HuH-7.5 (cell line): ENCODE measurements around the gene MRPS6.

Experiments used
- DNase-seq: peaks from one replicate; pipeline ENCODE4 v3.0.0; 2011; ENCODE audit warnings: low spot score

Gene MRPS6

GRCh38 chr21:34073032-34073748 lies at the start of gene MRPS6, which contains the start of gene SLC5A3:
Gene MRPS6 (plus strand): TSS chr21:34073578. CDS start chr21:34073701, 123 bp downstream.
Gene SLC5A3 (plus strand): TSS chr21:34073578. CDS start chr21:34095199, 21,621 bp downstream.
- DNase-seq, result peak; percentile 66

- DNase-seq, result no peak
These were observed 49.5 kb upstream of the MRPS6 start for GRCh38 chr21:34023691-34024373.

DNA sequence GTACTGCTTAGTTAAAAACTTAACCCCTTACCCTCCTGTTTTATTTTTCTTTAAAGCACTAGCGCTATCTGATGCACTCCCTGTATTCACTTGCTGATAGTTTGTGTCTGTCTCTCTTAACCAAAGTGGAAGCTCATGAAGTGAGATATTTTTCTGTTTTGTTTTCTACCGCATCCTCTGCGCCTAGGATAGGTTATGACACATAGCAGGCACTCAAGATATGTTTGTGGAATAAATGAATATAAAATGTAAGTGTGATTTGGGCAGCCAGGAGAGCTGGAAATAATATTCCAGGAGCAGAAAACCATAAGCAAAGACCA lies 49.0 kb upstream of the MRPS6 start:
- no peak for DNase-seq

DNA sequence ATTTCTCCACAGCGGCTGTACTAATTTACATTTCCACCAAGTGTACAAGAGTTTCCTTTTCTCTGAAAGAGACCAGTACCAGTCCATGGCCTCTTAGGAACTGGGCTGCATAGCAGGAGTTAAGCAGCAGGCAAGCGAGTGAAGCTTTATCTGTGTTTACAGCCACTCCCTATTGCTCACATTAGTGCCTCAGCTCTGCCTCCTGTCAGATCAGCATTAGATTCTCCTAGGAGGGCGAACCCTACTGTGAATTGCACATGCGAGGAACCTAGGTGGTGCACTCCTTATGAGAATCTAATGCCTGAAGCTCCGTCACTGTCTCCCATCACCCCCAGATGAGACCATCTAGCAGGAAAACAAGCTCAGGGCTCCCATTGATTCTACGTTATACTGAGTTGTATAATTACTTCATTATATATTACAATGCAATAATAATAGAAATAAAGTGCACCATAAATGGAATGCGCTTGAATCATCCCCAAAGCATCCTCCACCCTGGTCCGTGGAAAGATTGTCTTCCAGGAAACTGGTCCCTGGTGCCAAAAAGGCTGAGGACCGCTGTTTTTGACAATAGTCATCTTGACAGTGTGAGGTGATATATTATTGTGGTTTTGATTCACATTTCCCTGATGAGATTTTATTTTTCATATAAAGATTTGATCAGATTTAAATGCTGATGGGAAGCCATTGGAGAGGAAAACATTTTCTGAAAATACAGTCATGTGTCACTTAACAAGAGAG lies 45.5 kb upstream of the MRPS6 start:
- DNase-seq, result no peak

- DNase-seq, result no peak
These were observed 43.4 kb upstream of the MRPS6 start for GRCh38 chr21:34029743-34030528.

GRCh38 chr21:34031835-34032370 lies 41.5 kb upstream of the MRPS6 start:
- DNase-seq, result no peak

DNA sequence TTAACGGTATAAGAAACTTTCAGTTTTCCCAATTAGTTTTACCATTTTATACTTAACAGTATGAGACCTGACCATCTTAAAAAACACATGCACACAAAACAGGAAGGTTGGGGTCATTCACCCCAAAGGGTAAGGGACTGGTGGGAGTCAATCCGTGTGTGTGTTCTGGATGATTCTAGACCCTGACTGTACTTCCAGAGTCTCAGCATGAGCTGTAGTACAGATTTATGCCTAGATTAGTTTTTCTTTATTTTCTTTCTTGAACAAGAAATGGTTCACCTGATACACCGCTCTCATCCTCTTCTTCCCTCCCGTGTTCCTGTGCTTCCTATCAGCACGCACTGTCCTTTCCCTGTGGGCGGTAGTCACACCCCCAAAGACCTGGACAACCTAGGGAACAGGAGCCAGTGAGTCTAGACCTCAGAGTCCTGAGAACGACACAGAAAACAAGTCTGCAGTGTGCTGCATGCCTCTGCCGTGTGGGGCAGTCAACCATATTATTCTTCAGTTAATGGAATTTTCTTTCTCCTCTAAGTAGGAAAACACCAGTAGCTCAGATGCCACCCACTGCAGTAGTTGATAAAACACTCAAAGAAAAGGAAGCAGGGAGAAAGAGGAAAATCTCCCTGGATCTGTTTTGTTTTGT lies 38.9 kb upstream of the MRPS6 start:
- DNase-seq, result no peak

DNA sequence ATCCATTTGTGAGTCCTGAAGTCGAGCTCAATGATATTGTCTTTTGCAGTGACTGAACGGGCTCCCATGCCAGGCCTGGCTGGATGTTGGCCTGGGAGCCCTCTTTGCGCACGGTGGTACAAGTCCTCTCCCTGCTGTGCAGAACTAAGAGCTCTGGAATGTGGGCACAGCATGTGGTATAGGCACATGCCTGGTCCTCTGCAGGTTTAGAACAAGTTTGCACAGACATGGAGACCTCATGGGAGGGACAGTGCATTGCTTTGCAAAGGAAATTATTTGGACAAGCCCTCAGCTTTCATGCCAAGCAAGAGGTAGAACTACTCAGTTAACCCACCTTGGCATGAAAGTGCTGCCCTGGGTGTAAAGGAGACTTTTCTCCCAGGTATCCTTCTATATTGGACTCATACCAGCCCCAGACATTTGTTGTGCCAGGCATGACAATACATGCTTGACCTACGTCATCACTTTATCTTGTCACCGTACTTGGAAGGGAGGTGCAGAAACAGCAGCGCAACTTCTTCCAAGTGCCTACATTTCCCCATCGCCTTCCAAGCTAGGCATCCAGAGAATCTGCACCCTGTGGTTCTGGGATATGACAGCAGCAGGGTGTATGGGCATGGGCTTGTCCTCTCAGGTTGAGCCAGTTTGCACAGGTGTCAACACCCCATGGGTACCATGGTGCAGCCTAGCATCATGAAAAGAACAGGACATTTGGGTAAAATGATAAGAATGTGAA lies 37.6 kb upstream of the MRPS6 start:
- DNase-seq, result no peak

DNA sequence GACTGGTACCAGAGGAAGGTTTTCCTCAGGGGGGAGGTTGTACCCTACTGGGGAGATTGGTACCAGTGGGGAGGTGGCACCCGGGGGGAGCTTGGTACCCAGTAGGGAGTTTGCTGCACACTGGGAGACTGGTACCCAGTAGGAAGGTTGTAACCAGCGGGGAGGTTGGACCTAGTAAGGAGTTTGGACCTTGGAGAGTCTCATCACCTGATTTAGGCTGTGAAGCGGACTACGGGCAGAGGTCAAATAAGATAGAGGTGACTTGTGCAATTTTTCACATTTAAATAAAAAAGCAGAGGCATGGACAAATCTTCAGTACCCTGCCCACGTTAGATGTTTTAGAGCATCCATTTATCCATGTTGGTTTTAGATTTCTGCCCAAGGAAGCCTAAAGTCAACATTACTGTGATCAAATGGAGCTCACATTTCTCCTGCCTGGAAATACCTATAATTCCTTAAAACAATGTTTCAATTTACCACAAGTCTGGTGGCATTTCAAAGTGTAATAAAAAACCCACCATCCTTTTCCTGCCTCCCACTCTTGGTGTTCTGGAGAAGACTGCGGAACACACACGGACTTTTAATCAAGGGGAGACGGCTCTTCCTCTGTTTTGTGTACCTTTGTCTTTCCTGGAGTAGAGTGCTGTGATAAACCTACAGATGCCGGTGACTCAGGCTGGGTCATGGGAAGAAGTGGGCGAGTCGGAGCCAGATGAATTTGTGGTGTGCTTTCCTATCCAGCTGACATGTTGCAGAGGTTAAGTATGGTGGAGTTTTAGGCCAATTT lies 36.2 kb upstream of the MRPS6 start:
- no peak for DNase-seq

DNA sequence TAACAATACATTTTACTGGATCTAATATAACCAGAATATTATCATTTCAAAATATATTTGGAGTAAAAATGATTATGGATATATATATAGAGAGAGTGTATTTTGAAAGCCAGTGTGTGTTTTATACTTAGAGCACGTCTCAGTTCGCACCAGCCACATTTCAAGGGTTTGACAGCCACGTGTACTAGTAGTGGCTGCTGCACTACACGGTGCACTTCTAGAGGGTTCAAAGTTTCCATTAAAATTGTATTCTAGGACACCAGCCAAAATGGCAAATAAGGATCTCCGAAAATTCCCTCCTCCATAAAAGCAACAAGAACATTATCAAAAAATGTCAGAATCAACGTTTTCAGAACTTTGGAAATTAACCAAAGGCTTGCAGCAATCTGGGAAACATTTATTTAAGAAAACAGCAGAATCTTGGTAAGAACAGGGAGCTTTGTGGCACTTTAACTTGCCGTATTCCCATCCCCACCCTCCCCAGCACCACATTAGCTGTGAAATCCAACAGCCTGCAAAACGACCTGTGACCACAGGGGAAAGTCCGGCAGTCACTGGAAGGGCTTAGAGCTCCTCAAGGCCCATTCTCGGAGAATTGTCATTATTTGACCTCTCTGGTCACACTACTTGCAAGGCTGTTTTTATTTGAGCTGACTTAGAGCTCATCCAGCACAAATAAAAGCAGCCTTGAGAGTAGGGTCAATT lies 33.5 kb upstream of the MRPS6 start:
- no peak for DNase-seq

- no peak for DNase-seq
These were observed 30.6 kb upstream of the MRPS6 start for GRCh38 chr21:34042735-34043134.

DNA sequence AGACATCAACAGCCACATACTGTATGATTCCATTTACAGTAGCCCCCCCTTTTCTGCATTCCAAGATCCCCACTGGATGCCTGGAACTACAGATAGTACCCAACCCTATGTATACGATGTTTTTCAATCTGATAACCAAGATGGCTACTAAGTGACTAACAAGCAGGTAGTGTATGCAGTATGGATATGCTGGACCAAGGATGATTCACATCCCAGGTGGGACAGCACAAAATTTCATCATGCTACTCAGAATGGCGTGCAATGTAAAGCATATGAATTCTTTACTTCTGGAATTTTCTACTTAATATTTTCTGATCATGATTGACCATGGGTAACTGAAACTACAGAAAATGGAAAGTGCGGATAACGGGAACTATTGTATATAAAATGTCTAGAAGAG lies 30.0 kb upstream of the MRPS6 start:
- DNase-seq, result no peak

DNA sequence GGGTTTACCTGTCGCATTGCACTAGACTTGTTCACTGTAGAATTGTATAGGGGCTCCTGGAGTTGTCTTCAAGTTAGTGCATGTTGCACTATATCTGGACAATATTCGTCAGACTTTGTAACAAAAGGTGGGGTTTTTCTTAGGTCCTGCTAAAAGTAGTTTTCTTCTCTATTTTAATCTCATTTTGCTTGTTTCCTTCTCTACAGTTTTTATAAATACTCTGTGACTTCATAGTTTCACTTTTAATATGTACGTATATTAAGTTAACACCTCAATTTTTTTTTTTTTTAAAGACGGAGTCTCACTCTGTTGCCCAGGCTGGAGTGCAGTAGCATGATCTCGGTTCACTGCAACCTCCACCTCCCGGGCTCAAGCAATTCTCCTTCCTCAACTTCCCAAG lies 26.5 kb upstream of the MRPS6 start:
- no peak for DNase-seq

GRCh38 chr21:34047835-34048234 lies 25.5 kb upstream of the MRPS6 start:
- no peak for DNase-seq

GRCh38 chr21:34052171-34052570 lies 21.2 kb upstream of the MRPS6 start:
- DNase-seq, result no peak

DNA sequence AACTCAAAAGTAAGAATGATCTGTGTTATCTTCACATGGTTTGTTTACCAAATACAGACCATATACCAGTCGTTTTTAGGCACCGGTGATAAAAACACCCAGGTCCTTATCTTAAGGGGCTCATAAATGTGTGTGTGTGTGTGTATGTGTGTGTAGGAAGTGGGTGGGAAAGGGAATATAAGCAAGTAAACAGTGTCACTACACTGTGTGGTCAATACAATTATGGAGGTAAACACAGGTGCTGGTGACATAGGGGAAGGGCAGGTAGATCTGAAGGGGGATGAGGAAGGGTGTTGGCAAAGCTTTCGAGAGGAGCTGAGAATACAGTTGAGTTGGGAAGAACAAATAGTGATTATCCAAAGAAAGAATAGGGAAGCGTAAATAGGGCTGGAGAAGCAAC lies 19.1 kb upstream of the MRPS6 start:
- DNase-seq, result no peak

- DNase-seq, result no peak
These were observed 17.8 kb upstream of the MRPS6 start for GRCh38 chr21:34055615-34056014.

DNA sequence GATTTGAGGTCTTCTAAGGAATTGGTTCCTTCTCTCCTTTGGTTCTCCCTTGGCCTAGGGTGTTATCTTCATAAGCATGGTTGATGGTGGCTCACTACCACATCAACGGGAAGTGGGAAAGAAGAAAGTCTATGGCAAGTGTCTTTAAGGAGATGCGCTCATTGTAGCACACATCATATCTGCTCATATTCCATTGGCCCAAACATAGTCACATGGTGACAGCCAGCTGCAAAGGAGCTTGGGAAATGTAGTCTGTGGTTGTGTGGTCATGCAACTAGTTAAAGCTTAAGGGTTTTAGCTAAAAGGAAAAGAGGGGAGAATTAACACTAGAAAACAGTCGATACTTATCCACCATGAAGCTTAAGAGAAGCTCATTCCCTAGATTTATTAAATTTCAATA lies 11.4 kb upstream of the MRPS6 start:
- DNase-seq, result no peak

- no peak for DNase-seq
These were observed 8.4 kb upstream of the MRPS6 start for GRCh38 chr21:34065027-34065426.
